H1 (cell line): ENCODE data around the gene DNAH1. TPM values are rescaled to one million over a fixed set of nuclear protein-coding genes. Genes with fewer than 3 reads are reported as not detected.

Source experiments
- CTCF ChIA-PET: fragments of 300-600 bp; sonication (Branson Sonifier 250); formaldehyde crosslinking; loops from one replicate; lab custom pipeline; 2021; ENCODE audit not compliant: partially characterized antibody; lab: Charles Lee
- POLR2A ChIA-PET: fragments of 300-600 bp; sonication (Branson Sonifier 250); formaldehyde crosslinking; loops from one replicate; lab custom pipeline; 2021; ENCODE audit warnings: inconsistent platforms; ENCODE audit not compliant: partially characterized antibody; lab: Charles Lee
- DNase-seq, 2 experiments: peaks; one replicate each; pipeline versions ENCODE4 v3.0.0 to v3.0.0-alpha.2; 2010 to 2022; ENCODE audit warnings: low spot score in 2 of 2, low read depth in 1 of 2, mixed read lengths in 1 of 2
- FAIRE-seq: peaks from 2 replicates; lab custom pipeline; 2011; peaks lifted over from hg19 to GRCh38; lab: Jason Lieb, UNC
- H2AFZ ChIP-seq: 2 replicates; pipeline ENCODE4 v1.8.1; 2012; ENCODE audit warnings: low read length, inconsistent platforms
- H2AK5ac ChIP-seq: 2 replicates; pipeline ENCODE4 v1.6.1; 2013; ENCODE audit warnings: low read depth, low read length
- H2BK120ac ChIP-seq: replicated peaks from 2 replicates; pipeline ENCODE3; 2013; ENCODE audit warnings: low read depth, low read length, inconsistent platforms
- H2BK12ac ChIP-seq: 2 replicates; pipeline ENCODE4 v1.6.1; 2013; ENCODE audit warnings: low read depth, low read length
- H2BK15ac ChIP-seq: 2 replicates; pipeline ENCODE4 v1.6.1; 2013; ENCODE audit warnings: low read length
- H2BK20ac ChIP-seq: 2 replicates; pipeline ENCODE4 v1.6.1; 2013; ENCODE audit warnings: low read length
- H2BK5ac ChIP-seq: 2 replicates; pipeline ENCODE4 v1.6.1; 2013; ENCODE audit warnings: low read depth, low read length
- H3K14ac ChIP-seq: 2 replicates; pipeline ENCODE4 v1.6.1; 2013; ENCODE audit warnings: inconsistent platforms; ENCODE audit not compliant: insufficient read length
- H3K18ac ChIP-seq: 2 replicates; pipeline ENCODE4 v1.6.1; 2013; ENCODE audit warnings: low read length; ENCODE audit errors: extremely low read depth
- H3K23ac ChIP-seq: 2 replicates; pipeline ENCODE4 v1.6.1; 2013; ENCODE audit warnings: inconsistent platforms; ENCODE audit not compliant: insufficient read length
- H3K23me2 ChIP-seq: 2 replicates; pipeline ENCODE4 v1.6.1; 2013; ENCODE audit warnings: low read depth, low read length
- H3K27ac ChIP-seq: 2 replicates; pipeline ENCODE4 v1.6.1; 2011; ENCODE audit warnings: low read depth, low read length, inconsistent platforms
- H3K27me3 ChIP-seq, 4 experiments: replicated peaks in 1 of 4; 1 replicate in 1 of 4; 2 replicates in 3 of 4; pipeline versions ENCODE4 v1.6.1 to v1.8.1; 2011 to 2013; ENCODE audit warnings: low read length in 3 of 4, mild to moderate bottlenecking in 3 of 4, inconsistent platforms in 2 of 4, mixed read lengths in 2 of 4, moderate library complexity in 1 of 4; ENCODE audit not compliant: control insufficient read depth in 3 of 4, insufficient read depth in 3 of 4; ENCODE audit errors: extremely low read depth in 1 of 4
- H3K36me3 ChIP-seq, 4 experiments: 2 replicates each; pipeline versions ENCODE4 v1.6.1 to v1.8.1; 2011 to 2013; ENCODE audit warnings: mild to moderate bottlenecking in 4 of 4, low read length in 3 of 4, moderate library complexity in 2 of 4, control low read depth in 1 of 4, inconsistent platforms in 1 of 4; ENCODE audit not compliant: insufficient read depth in 4 of 4, control insufficient read depth in 2 of 4
- H3K4ac ChIP-seq: replicated peaks from 2 replicates; pipeline ENCODE3; 2013; ENCODE audit warnings: low read length, low read depth, mixed read lengths, inconsistent platforms; ENCODE audit not compliant: insufficient read length
- H3K4me1 ChIP-seq, 4 experiments: replicated peaks in 1 of 4; 1 replicate in 1 of 4; 2 replicates in 3 of 4; pipeline versions ENCODE4 v1.6.1 to v1.8.1; 2011 to 2013; ENCODE audit warnings: low read length in 3 of 4, inconsistent platforms in 2 of 4, mixed read lengths in 1 of 4; ENCODE audit not compliant: insufficient read depth in 4 of 4, control insufficient read depth in 3 of 4
- H3K4me2 ChIP-seq, 2 experiments: 2 replicates each; pipeline versions ENCODE4 v1.6.1 to v1.8.1; 2011 to 2013; ENCODE audit warnings: low read depth in 2 of 2, low read length in 2 of 2, control low read depth in 1 of 2, inconsistent platforms in 1 of 2, mild to moderate bottlenecking in 1 of 2; ENCODE audit not compliant: insufficient read depth in 1 of 2
- H3K4me3 ChIP-seq, 4 experiments: fragments of 200-600, 300-600 bp in 1 of 4; sonication (generic), shearing (Covaris generic), sonication (Bioruptor Twin) in 1 of 4; 2 replicates each; pipeline versions ENCODE4 v1.5.1 to v1.8.1; 2011 to 2016; ENCODE audit warnings: low read length in 4 of 4, low read depth in 3 of 4, control low read depth in 2 of 4, inconsistent platforms in 2 of 4, mild to moderate bottlenecking in 2 of 4, mixed read lengths in 1 of 4, moderate library complexity in 1 of 4; ENCODE audit not compliant: insufficient read depth in 2 of 4; ENCODE audit errors: extremely low read depth in 1 of 4
- H3K56ac ChIP-seq: replicated peaks from 2 replicates; pipeline ENCODE3; 2013; ENCODE audit warnings: low read depth, mild to moderate bottlenecking, mixed read lengths, low read length, inconsistent platforms; ENCODE audit not compliant: insufficient read length
- H3K79me1 ChIP-seq: 2 replicates; pipeline ENCODE4 v1.6.1; 2013; ENCODE audit warnings: low read depth, low read length, control low read depth
- H3K79me2 ChIP-seq, 2 experiments: 2 replicates each; pipeline versions ENCODE4 v1.6.1 to v1.8.1; 2012 to 2013; ENCODE audit warnings: low read length in 2 of 2, mild to moderate bottlenecking in 2 of 2, inconsistent platforms in 1 of 2; ENCODE audit not compliant: insufficient read depth in 2 of 2, control insufficient read depth in 1 of 2
- H3K9ac ChIP-seq, 4 experiments: replicated peaks in 1 of 4; 1 replicate in 1 of 4; 2 replicates in 3 of 4; pipeline versions ENCODE4 v1.6.1 to v1.8.1; 2011 to 2013; ENCODE audit warnings: low read depth in 3 of 4, low read length in 3 of 4, control low read depth in 2 of 4, mild to moderate bottlenecking in 2 of 4, moderate library complexity in 2 of 4, inconsistent platforms in 1 of 4; ENCODE audit errors: extremely low read depth in 1 of 4
- H3K9me3 ChIP-seq, 2 experiments: 2 replicates each; pipeline versions ENCODE4 v1.6.1 to v1.8.1; 2012 to 2013; ENCODE audit warnings: mild to moderate bottlenecking in 2 of 2, moderate library complexity in 2 of 2, control low read depth in 1 of 2, inconsistent platforms in 1 of 2, low read depth in 1 of 2, low read length in 1 of 2, mixed read lengths in 1 of 2; ENCODE audit not compliant: insufficient read depth in 2 of 2
- H4K20me1 ChIP-seq, 2 experiments: replicated peaks in 1 of 2; 2 replicates each; pipeline versions ENCODE3 to v1.8.1; 2011 to 2013; ENCODE audit warnings: inconsistent platforms in 2 of 2, low read length in 2 of 2, mild to moderate bottlenecking in 1 of 2; ENCODE audit not compliant: insufficient read depth in 2 of 2, control insufficient read depth in 1 of 2
- H4K5ac ChIP-seq: 2 replicates; pipeline ENCODE4 v1.6.1; 2013; ENCODE audit warnings: low read length, low read depth, mixed read lengths, inconsistent platforms; ENCODE audit not compliant: insufficient read length
- H4K8ac ChIP-seq: 2 replicates; pipeline ENCODE4 v1.8.0; 2013; ENCODE audit warnings: mild to moderate bottlenecking, moderate library complexity, low read length, inconsistent platforms; ENCODE audit not compliant: insufficient read depth; ENCODE audit errors: extremely low read depth
- H4K91ac ChIP-seq: replicated peaks from 2 replicates; pipeline ENCODE3; 2013; ENCODE audit warnings: low read length, mixed read lengths, inconsistent platforms; ENCODE audit not compliant: insufficient read length
- CBX8 ChIP-seq: fragments of 300-800, 300-1000 bp; sonication (generic); IDR thresholded peaks from 2 replicates; pipeline ENCODE4 v1.7.1; 2016; ENCODE audit warnings: low read depth, low read length, borderline replicate concordance
- CEBPB ChIP-seq: IDR thresholded peaks from 2 replicates; pipeline ENCODE4 v1.6.1; 2012; ENCODE audit warnings: low read depth, low read length
- EP300 ChIP-seq, 2 experiments: IDR thresholded peaks; 1 replicate in 1 of 2; 2 replicates in 1 of 2; pipeline ENCODE4 v1.6.1; 2011 to 2012; ENCODE audit warnings: low read depth in 2 of 2, low read length in 2 of 2, mild to moderate bottlenecking in 2 of 2, borderline replicate concordance in 1 of 2, inconsistent platforms in 1 of 2, moderate library complexity in 1 of 2
- EZH2 ChIP-seq: fragments of 200-600 bp; sonication (generic); IDR thresholded peaks from 2 replicates; pipeline ENCODE4 v1.7.1; 2012; ENCODE audit warnings: low read depth, mild to moderate bottlenecking, moderate library complexity, low read length, inconsistent platforms; ENCODE audit not compliant: severe bottlenecking
- FOSL1 ChIP-seq: IDR thresholded peaks from 2 replicates; pipeline ENCODE4 v1.6.1; 2011; ENCODE audit warnings: mild to moderate bottlenecking, low read depth, low read length, moderate library complexity; ENCODE audit not compliant: insufficient read depth
- HDAC6 ChIP-seq: IDR thresholded peaks from one replicate; pipeline ENCODE4 v1.7.1; 2012; ENCODE audit warnings: low read depth, mild to moderate bottlenecking, inconsistent platforms, low read length, moderate library complexity
- JUND ChIP-seq: IDR thresholded peaks from 2 replicates; pipeline ENCODE4 v1.6.1; 2011; ENCODE audit warnings: mild to moderate bottlenecking, improper control_type of control experiment, low read length
- RFX5 ChIP-seq: IDR thresholded peaks from 2 replicates; pipeline ENCODE4 v1.6.1; 2011; ENCODE audit warnings: low read depth, low read length, improper control_type of control experiment, borderline replicate concordance
- RXRA ChIP-seq: IDR thresholded peaks from 2 replicates; pipeline ENCODE4 v1.6.1; 2011; ENCODE audit warnings: low read depth, mild to moderate bottlenecking, low read length, moderate library complexity; ENCODE audit not compliant: insufficient read depth
- SAP30 ChIP-seq: fragments of 300-600 bp; sonication (generic); IDR thresholded peaks from 2 replicates; pipeline ENCODE4 v1.7.1; 2012; ENCODE audit warnings: low read length, moderate library complexity, mild to moderate bottlenecking, inconsistent platforms; ENCODE audit not compliant: insufficient read depth, insufficient replicate concordance
- SP1 ChIP-seq: IDR thresholded peaks from 2 replicates; pipeline ENCODE4 v1.6.1; 2011; ENCODE audit warnings: low read depth, low read length
- TCF12 ChIP-seq: IDR thresholded peaks from 2 replicates; pipeline ENCODE4 v1.6.1; 2011; ENCODE audit warnings: low read depth, mild to moderate bottlenecking, low read length
- YY1 ChIP-seq: IDR thresholded peaks from 2 replicates; pipeline ENCODE4 v1.6.1; 2011; ENCODE audit warnings: low read depth, mild to moderate bottlenecking, low read length
- WGBS, 2 experiments: shearing (Covaris generic) in 1 of 2; methylation state at CpG; one replicate each; pipeline versions ENCODE4 v1.1.6 to v1.1.7; 2013 to 2015; ENCODE audit warnings: low lambda C conversion rate in 2 of 2, mixed read lengths in 2 of 2, inconsistent platforms in 1 of 2, low coverage in 1 of 2, missing lambda C conversion rate in 1 of 2; ENCODE audit not compliant: insufficient replicate concordance in 2 of 2, insufficient coverage in 1 of 2, insufficient read length in 1 of 2; ENCODE audit errors: extremely low coverage in 1 of 2, missing lambda C conversion rate in 1 of 2; 5-methylcytosine and 5-hydroxymethylcytosine counted together
- polyA plus RNA-seq, 7 experiments: library from polyadenylated mRNA; depleted of rRNA in 3 of 7; stranded (reverse) in 5 of 7; unstranded in 2 of 7; fragments of >200 nt in 5 of 7; fragments of 200-250 nt in 2 of 7; gene quantifications; 1 replicate in 5 of 7; 2 replicates in 1 of 7; 4 replicates in 1 of 7; pipeline versions ENCODE4 v1.2.1 to v1.2.3, GENCODE V29; 2011 to 2013; ENCODE audit warnings: missing spikeins in 2 of 7, mixed read lengths in 2 of 7
- total RNA-seq: library from RNA; stranded (reverse); fragmentation: NEBNext Ultra II Directional; extraction: Animal tissue kit (Norgen Biotek cat#: 25700); gene quantifications from 2 replicates; pipeline ENCODE4 v1.2.1, GENCODE V29; 2021
- TF ChIP-seq, protein P1 (sequence below): IDR thresholded peaks from 2 replicates; pipeline ENCODE4 v1.6.1; 2012; ENCODE audit warnings: inconsistent platforms

DNAH1 gene
- total and polyA plus RNA-seq, 2 of the 8 experiments (the other 6 are each of a cell fraction or from before 2014, with no cell fraction given): 1.0 to 1.5 TPM

- Histone ChIP-seq H3K4ac (no peak overlapping the region), H2BK5ac (no peak overlapping the region), H3K36me3 (no peaks in the 10 kb centered on the region), H3K4me1 (no peaks in the 10 kb centered on the region), H3K14ac (no peak overlapping the region), H3K56ac (no peak overlapping the region), H4K20me1 (no peaks in the 10 kb centered on the region), H3K4me3 (no peak overlapping the region), H3K27me3 (no peaks in the 10 kb centered on the region), H4K91ac (no peak overlapping the region), H4K8ac (no peak overlapping the region), H2BK120ac (no peak overlapping the region), H3K27ac (no peak overlapping the region), H2AFZ (no peak overlapping the region), H3K23me2 (no peaks in the 10 kb centered on the region), H2AK5ac (no peak overlapping the region), H3K23ac (no peak overlapping the region), H2BK20ac (no peak overlapping the region), H3K4me2 (no peak overlapping the region), H3K79me2 (no peaks in the 10 kb centered on the region), H2BK12ac (no peak overlapping the region), H3K9ac (no peak overlapping the region), H2BK15ac (no peak overlapping the region), H4K5ac (no peak overlapping the region), H3K79me1 (no peaks in the 10 kb centered on the region), H3K9me3 (no peaks in the 10 kb centered on the region), H3K18ac (no peak overlapping the region)
- CTCF ChIA-PET: interaction anchor here (0.7 to 10.8 kb wide), 7 partner anchors 8 to 136 kb away, joined by 3 to 81 read pairs (median 3); no protein-coding TSS in a partner anchor
- DNase-seq: no peak
- 86% methylated on average over 10 of the region's 11 CpGs; no CpG with 5 or more reads in 1 of the 2 experiments for WGBS, 2 experiments
- POLR2A ChIA-PET: interaction anchor here (0.8 to 1.2 kb wide), 2 partner anchors 9 to 19 kb away, joined by 3 read pairs; no protein-coding TSS in a partner anchor
- no peak for FAIRE-seq
- TF ChIP-seq RXRA: no peak
- TF ChIP-seq SP1: no peak
- TF ChIP-seq CBX8: no peak
- TF ChIP-seq JUND: no peak
- TF ChIP-seq RFX5: no peak
- no peak for TF ChIP-seq EP300 (IDR thresholded peaks at IDR 0.05; ENCODE audit: borderline replicate concordance in 1 of 2, low read depth in 2 of 2, low read length in 2 of 2)
- no peak for TF ChIP-seq YY1
- TF ChIP-seq, protein P1, sequence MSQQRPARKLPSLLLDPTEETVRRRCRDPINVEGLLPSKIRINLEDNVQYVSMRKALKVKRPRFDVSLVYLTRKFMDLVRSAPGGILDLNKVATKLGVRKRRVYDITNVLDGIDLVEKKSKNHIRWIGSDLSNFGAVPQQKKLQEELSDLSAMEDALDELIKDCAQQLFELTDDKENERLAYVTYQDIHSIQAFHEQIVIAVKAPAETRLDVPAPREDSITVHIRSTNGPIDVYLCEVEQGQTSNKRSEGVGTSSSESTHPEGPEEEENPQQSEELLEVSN: no peak
- TF ChIP-seq CEBPB: no peak
- no peak for TF ChIP-seq EZH2
- TF ChIP-seq TCF12: no peak
- TF ChIP-seq SAP30: no peak
- TF ChIP-seq FOSL1: no peak
- TF ChIP-seq HDAC6: no peak
These were observed 39.4 kb downstream of the DNAH1 start for GRCh38 chr3:52355526-52355925.
